IMR-90 (cell line): ENCODE data around the gene SLC1A5. TPM values are rescaled to one million over a fixed set of nuclear protein-coding genes. Genes with fewer than 3 reads are reported as not detected.

Source experiments
- ATAC-seq: fragments of 200-7000 bp; cut with Tn5 transposase; 2 replicates; pipeline ENCODE4 v1.9.1; 2020; ENCODE audit warnings: low read depth, mild to moderate bottlenecking, moderate library complexity
- BruUV-seq: library from RNA; stranded (reverse); fragments of 400-500 nt; replicated peaks from 2 replicates; lab custom pipeline; 2021; lab: Mats Ljungman, UMichigan
- CTCF ChIA-PET: fragments of 300-600 bp; formaldehyde crosslinking; extraction: SDS; loops from one replicate; lab custom pipeline; 2021; ENCODE audit warnings: antibody characterized with exemption; lab: Yijun Ruan, JAX
- POLR2A ChIA-PET: fragments of 300-600 bp; sonication (Branson Sonifier 250); formaldehyde crosslinking; loops from one replicate; lab custom pipeline; 2022; ENCODE audit warnings: antibody characterized with exemption; ENCODE audit not compliant: unreplicated experiment; lab: Charles Lee
- DNase-seq: peaks from one replicate; pipeline ENCODE4 v3.0.0; 2013
- H2AFZ ChIP-seq: replicated peaks from 2 replicates; pipeline ENCODE3; 2013; ENCODE audit warnings: low read length, mild to moderate bottlenecking; ENCODE audit not compliant: poor library complexity
- H2AK5ac ChIP-seq: 2 replicates; pipeline ENCODE4 v1.6.1; 2013; ENCODE audit warnings: low read depth, low read length, inconsistent platforms
- H2AK9ac ChIP-seq: replicated peaks from 2 replicates; pipeline ENCODE3; 2013; ENCODE audit warnings: mild to moderate bottlenecking, low read depth, low read length, moderate library complexity; ENCODE audit not compliant: poor library complexity
- H2BK120ac ChIP-seq: 2 replicates; pipeline ENCODE4 v1.6.1; 2013; ENCODE audit warnings: low read depth, low read length, inconsistent platforms
- H2BK15ac ChIP-seq: 3 replicates; pipeline ENCODE4 v1.6.1; 2013; ENCODE audit warnings: low read depth, low read length, inconsistent platforms
- H2BK20ac ChIP-seq: 2 replicates; pipeline ENCODE4 v1.6.1; 2013; ENCODE audit warnings: low read depth, mild to moderate bottlenecking, inconsistent platforms, low read length, moderate library complexity
- H2BK5ac ChIP-seq: 2 replicates; pipeline ENCODE4 v1.6.1; 2013; ENCODE audit warnings: mild to moderate bottlenecking, low read depth, low read length, inconsistent platforms; ENCODE audit not compliant: poor library complexity, severe bottlenecking
- H3K14ac ChIP-seq: replicated peaks from 2 replicates; pipeline ENCODE4 v1.6.1; 2013; ENCODE audit warnings: low read depth, low read length, inconsistent platforms
- H3K18ac ChIP-seq: 2 replicates; pipeline ENCODE4 v1.6.1; 2013; ENCODE audit warnings: low read depth, low read length, control low read depth
- H3K23ac ChIP-seq: 2 replicates; pipeline ENCODE4 v1.6.1; 2013; ENCODE audit warnings: low read depth, low read length, inconsistent platforms
- H3K27ac ChIP-seq: 2 replicates; pipeline ENCODE4 v1.5.1; 2013; ENCODE audit warnings: mild to moderate bottlenecking, control low read depth, low read length; ENCODE audit not compliant: insufficient read depth
- H3K27me3 ChIP-seq: 2 replicates; pipeline ENCODE4 v1.6.1; 2013; ENCODE audit warnings: low read length; ENCODE audit not compliant: control insufficient read depth, insufficient read depth
- H3K36me3 ChIP-seq: 2 replicates; pipeline ENCODE4 v1.6.1; 2013; ENCODE audit warnings: low read length, mixed read lengths; ENCODE audit not compliant: control insufficient read depth, insufficient read depth
- H3K4ac ChIP-seq: 2 replicates; pipeline ENCODE4 v1.6.1; 2013; ENCODE audit warnings: low read depth, low read length, inconsistent platforms
- H3K4me1 ChIP-seq: 2 replicates; pipeline ENCODE4 v1.6.1; 2013; ENCODE audit warnings: low read length, mixed read lengths; ENCODE audit not compliant: control insufficient read depth, insufficient read depth
- H3K4me2 ChIP-seq: 2 replicates; pipeline ENCODE4 v1.6.1; 2013; ENCODE audit warnings: low read depth, mild to moderate bottlenecking, control low read depth, low read length, moderate library complexity
- H3K4me3 ChIP-seq: 2 replicates; pipeline ENCODE4 v1.5.1; 2013; ENCODE audit warnings: low read depth, mild to moderate bottlenecking, control low read depth, low read length, moderate library complexity; ENCODE audit not compliant: insufficient read depth
- H3K56ac ChIP-seq: 2 replicates; pipeline ENCODE4 v1.6.1; 2013; ENCODE audit warnings: low read length, inconsistent platforms; ENCODE audit not compliant: insufficient read depth; ENCODE audit errors: extremely low read depth
- H3K79me1 ChIP-seq, 2 experiments: 2 replicates each; pipeline ENCODE4 v1.6.1; 2013; ENCODE audit warnings: low read length in 2 of 2, inconsistent platforms in 1 of 2, low read depth in 1 of 2
- H3K9ac ChIP-seq: 2 replicates; pipeline ENCODE4 v1.6.1; 2013; ENCODE audit warnings: low read depth, low read length, control low read depth
- H3K9me1 ChIP-seq: 2 replicates; pipeline ENCODE4 v1.6.1; 2013; ENCODE audit warnings: low read length, inconsistent platforms; ENCODE audit not compliant: insufficient read depth
- H3K9me3 ChIP-seq: 2 replicates; pipeline ENCODE4 v1.6.1; 2013; ENCODE audit warnings: low read length; ENCODE audit not compliant: control insufficient read depth, insufficient read depth
- H4K20me1 ChIP-seq: 2 replicates; pipeline ENCODE4 v1.6.1; 2013; ENCODE audit warnings: low read length, inconsistent platforms; ENCODE audit not compliant: insufficient read depth
- H4K5ac ChIP-seq: 2 replicates; pipeline ENCODE4 v1.6.1; 2013; ENCODE audit warnings: mild to moderate bottlenecking, low read depth, low read length, control low read depth
- H4K8ac ChIP-seq, 2 experiments: 2 replicates each; pipeline ENCODE4 v1.6.1; 2013; ENCODE audit warnings: low read depth in 2 of 2, low read length in 2 of 2, control low read depth in 1 of 2, inconsistent platforms in 1 of 2
- H4K91ac ChIP-seq: 2 replicates; pipeline ENCODE4 v1.6.1; 2013; ENCODE audit warnings: low read depth, low read length, inconsistent platforms; ENCODE audit not compliant: insufficient read depth
- BHLHE40 ChIP-seq: fragments of 150-350 bp; IDR thresholded peaks from 2 replicates; pipeline ENCODE4 v1.6.1; 2016; ENCODE audit warnings: mild to moderate bottlenecking, low read depth, low read length
- CEBPB ChIP-seq: IDR thresholded peaks from 2 replicates; pipeline ENCODE4 v1.6.1; 2012; ENCODE audit warnings: low read depth, low read length, improper control_type of control experiment
- CHD1 ChIP-seq: IDR thresholded peaks from 2 replicates; pipeline ENCODE4 v1.6.1; 2012; ENCODE audit warnings: low read depth, low read length, improper control_type of control experiment
- CTCF ChIP-seq: conservative IDR thresholded peaks from 2 replicates; pipeline ENCODE4 v1.5.1; 2012; ENCODE audit warnings: mild to moderate bottlenecking, low read depth, low read length, improper control_type of control experiment
- ELK1 ChIP-seq: fragments of 150-350 bp; IDR thresholded peaks from 2 replicates; pipeline ENCODE4 v1.6.1; 2016; ENCODE audit warnings: low read depth, mild to moderate bottlenecking, low read length, moderate library complexity, borderline replicate concordance
- FOS ChIP-seq: fragments of 150-350 bp; IDR thresholded peaks from 2 replicates; pipeline ENCODE4 v1.6.1; 2016; ENCODE audit warnings: low read depth, low read length
- MAFK ChIP-seq: IDR thresholded peaks from 2 replicates; pipeline ENCODE4 v1.6.1; 2012; ENCODE audit warnings: low read depth, low read length, improper control_type of control experiment
- MAZ ChIP-seq: IDR thresholded peaks from 2 replicates; pipeline ENCODE4 v1.6.1; 2012; ENCODE audit warnings: low read depth, mild to moderate bottlenecking, low read length, improper control_type of control experiment, moderate library complexity, borderline replicate concordance
- MXI1 ChIP-seq: IDR thresholded peaks from 2 replicates; pipeline ENCODE4 v1.6.1; 2012; ENCODE audit warnings: low read depth, mild to moderate bottlenecking, low read length, moderate library complexity, borderline replicate concordance
- NFE2L2 ChIP-seq: fragments of 150-350 bp; IDR thresholded peaks from 2 replicates; pipeline ENCODE4 v1.6.1; 2016; ENCODE audit warnings: low read depth, mild to moderate bottlenecking, low read length
- POLR2A ChIP-seq: IDR thresholded peaks from 2 replicates; pipeline ENCODE4 v1.6.1; 2012; ENCODE audit warnings: mild to moderate bottlenecking, low read depth, low read length
- RAD21 ChIP-seq: IDR thresholded peaks from 2 replicates; pipeline ENCODE4 v1.6.1; 2012; ENCODE audit warnings: low read length, improper control_type of control experiment
- RCOR1 ChIP-seq: IDR thresholded peaks from 2 replicates; pipeline ENCODE4 v1.6.1; 2012; ENCODE audit warnings: mild to moderate bottlenecking, low read length, improper control_type of control experiment; ENCODE audit not compliant: insufficient replicate concordance
- RFX5 ChIP-seq: IDR thresholded peaks from 2 replicates; pipeline ENCODE4 v1.8.0; 2012; ENCODE audit warnings: low read depth, mild to moderate bottlenecking, low read length, moderate library complexity
- SMC3 ChIP-seq: fragments of 150-350 bp; IDR thresholded peaks from 2 replicates; pipeline ENCODE4 v1.6.1; 2016; ENCODE audit warnings: low read depth, mild to moderate bottlenecking, antibody characterized with exemption, low read length, moderate library complexity
- USF2 ChIP-seq: fragments of 150-350 bp; IDR thresholded peaks from 2 replicates; pipeline ENCODE4 v1.6.1; 2017; ENCODE audit warnings: mild to moderate bottlenecking, antibody characterized with exemption, low read length, low read depth
- WGBS, 2 experiments: methylation state at CpG; one replicate each; pipeline versions ENCODE4 v1.1.5 to v1.1.7; 2013; ENCODE audit warnings: missing lambda C conversion rate in 2 of 2; ENCODE audit not compliant: insufficient read length in 1 of 2; ENCODE audit errors: extremely low coverage in 2 of 2; 5-methylcytosine and 5-hydroxymethylcytosine counted together
- dilution Hi-C: fragments of 300-500 bp; cut with HindIII; formaldehyde crosslinking; loops from one replicate; pipeline ENCODE4 v1.14.3; 2018; ENCODE audit warnings: low sequenced_read_pairs; ENCODE audit not compliant: unreplicated experiment
- in situ Hi-C: fragments of 300-500 bp; cut with MboI; formaldehyde crosslinking; loops from 3 replicates; pipeline ENCODE4 v1.14.3; 2019; ENCODE audit warnings: low sequenced_read_pairs, inconsistent platforms, mixed read lengths
- intact Hi-C: fragments of 100-400 bp; cut with micrococcal nuclease; formaldehyde crosslinking; loops from 2 replicates; pipeline ENCODE4 v1.10.0; 2022
- polyA plus RNA-seq, 3 experiments: library from polyadenylated mRNA; depleted of rRNA; stranded (reverse); fragments of >200 nt; gene quantifications; 2 replicates each; pipeline ENCODE4 v1.2.3, GENCODE V29; 2012; ENCODE audit warnings: low replicate concordance in 1 of 3
- total RNA-seq: library from RNA; depleted of rRNA; stranded (reverse); fragments of >200 nt; gene quantifications from 2 replicates; pipeline ENCODE4 v1.2.3, GENCODE V29; 2012

SLC1A5 gene
- total and polyA plus RNA-seq, 2 of the 4 experiments (the other 2 are of a cell fraction) = 142 to 171 TPM

- dilution Hi-C loops = no loop called here
- H3K4me1 ChIP-seq = peaks cover 6% of the 10 kb centered on the region
- no peak for DNase-seq
Observed at GRCh38 chr19:46809534-46810272, 21.3 kb upstream of the SLC1A5 start.

More at GRCh38 chr19:46809534-46810272, 21.3 kb upstream of the SLC1A5 start:
- intact Hi-C loops (no loop called here), in situ Hi-C loops (no loop called here)
- Histone ChIP-seq H3K9me3 (no peaks in the 10 kb centered on the region), H3K79me1 (no peaks in the 10 kb centered on the region), H4K91ac (no peak overlapping the region), H3K14ac (no peak overlapping the region), H3K18ac (no peak overlapping the region), H3K36me3 (no peaks in the 10 kb centered on the region), H4K20me1 (no peaks in the 10 kb centered on the region), H2BK20ac (no peak overlapping the region), H3K27me3 (no peaks in the 10 kb centered on the region), H3K9me1 (no peaks in the 10 kb centered on the region), H2BK5ac (no peak overlapping the region), H3K4me3 (no peak overlapping the region), H2BK120ac (no peak overlapping the region), H2AFZ (no peak overlapping the region), H3K56ac (no peak overlapping the region), H4K8ac (no peak overlapping the region), H3K4ac (no peak overlapping the region), H3K4me2 (no peak overlapping the region), H3K27ac (no peak overlapping the region), H2BK15ac (no peak overlapping the region), H2AK9ac (no peak overlapping the region), H3K23ac (no peak overlapping the region), H2AK5ac (no peak overlapping the region), H3K9ac (no peak overlapping the region), H4K5ac (no peak overlapping the region)
- ChIA-PET CTCF (no interaction called here), POLR2A (no interaction called here)
- no peak for TF ChIP-seq POLR2A
- TF ChIP-seq CEBPB = no peak
- TF ChIP-seq MAZ = no peak
- no peak for TF ChIP-seq CHD1
- no peak for TF ChIP-seq USF2
- no peak for TF ChIP-seq CTCF
- TF ChIP-seq RCOR1 = no peak
- no peak for TF ChIP-seq MXI1
- no peak for TF ChIP-seq SMC3
- TF ChIP-seq MAFK = no peak
- no peak for TF ChIP-seq NFE2L2
- no peak for TF ChIP-seq FOS
- TF ChIP-seq RFX5 = no peak
- no peak for TF ChIP-seq ELK1
- no peak for TF ChIP-seq RAD21
- no peak for TF ChIP-seq BHLHE40
- 93% methylated on average over 5 of the region's 13 CpGs; no CpG with 5 or more reads in 1 of the 2 experiments for WGBS, 2 experiments
- no TSS peak for BruUV-seq
- ATAC-seq = no peak
